HFF-Myc (cell line): ENCODE results near the gene TTYH1.
A peak's percentile ranks its signal among the peaks of the same experiment; 100 is the strongest.

Source experiments
- DNase-seq: peaks from one replicate; pipeline ENCODE4 v3.0.0-alpha.2; 2011; ENCODE audit warnings: low read depth; ENCODE audit errors: extremely low read depth
- H3K4me3 ChIP-seq: replicated peaks from 2 replicates; pipeline ENCODE4 v1.5.1; 2011; ENCODE audit warnings: low read depth, mild to moderate bottlenecking, control low read depth, low read length
- CTCF ChIP-seq: IDR thresholded peaks from 2 replicates; pipeline ENCODE4 v1.5.1; 2012; ENCODE audit warnings: mild to moderate bottlenecking, low read depth, low read length, control low read depth; ENCODE audit errors: missing control alignments

The TTYH1 gene

DNA sequence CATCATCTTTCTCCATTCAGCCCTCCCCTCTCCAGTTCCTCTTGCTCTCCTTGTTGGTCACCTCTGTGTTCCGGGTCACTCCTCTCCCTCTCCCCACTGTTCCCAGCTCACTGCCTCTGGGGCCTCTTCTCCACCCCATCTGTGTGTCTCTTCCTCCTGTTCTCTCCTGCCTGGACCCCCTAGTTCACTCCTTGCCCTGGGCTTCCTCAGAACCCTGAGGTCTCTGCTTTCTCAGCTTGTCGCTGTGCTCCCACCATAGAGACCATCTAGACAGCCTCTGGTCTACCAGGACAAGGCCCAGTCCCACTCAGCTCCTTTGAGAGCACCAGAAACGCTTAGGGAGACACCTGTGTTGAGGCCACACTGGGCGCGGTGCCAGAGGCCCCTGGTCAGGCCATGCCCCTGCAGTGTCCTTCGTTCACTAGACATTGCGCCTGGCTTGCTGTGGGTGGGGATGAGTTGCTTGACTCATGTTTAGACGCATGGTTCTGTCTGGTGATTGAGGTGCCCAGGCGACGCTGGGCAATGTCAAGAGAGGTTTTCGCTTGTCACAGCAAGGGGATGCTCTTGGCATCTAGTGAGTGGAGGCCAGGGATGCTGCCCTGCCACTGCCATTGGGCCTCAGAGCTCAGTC is 43.5 kb downstream of the TTYH1 start:
- no peak overlapping the region for H3K4me3 ChIP-seq
- no peak for DNase-seq
- TF ChIP-seq CTCF = no peak

GRCh38 chr19:54459282-54460229 is 44.3 kb downstream of the TTYH1 start:
- no peak for DNase-seq
- no peak overlapping the region for H3K4me3 ChIP-seq
- TF ChIP-seq CTCF = no peak

DNA sequence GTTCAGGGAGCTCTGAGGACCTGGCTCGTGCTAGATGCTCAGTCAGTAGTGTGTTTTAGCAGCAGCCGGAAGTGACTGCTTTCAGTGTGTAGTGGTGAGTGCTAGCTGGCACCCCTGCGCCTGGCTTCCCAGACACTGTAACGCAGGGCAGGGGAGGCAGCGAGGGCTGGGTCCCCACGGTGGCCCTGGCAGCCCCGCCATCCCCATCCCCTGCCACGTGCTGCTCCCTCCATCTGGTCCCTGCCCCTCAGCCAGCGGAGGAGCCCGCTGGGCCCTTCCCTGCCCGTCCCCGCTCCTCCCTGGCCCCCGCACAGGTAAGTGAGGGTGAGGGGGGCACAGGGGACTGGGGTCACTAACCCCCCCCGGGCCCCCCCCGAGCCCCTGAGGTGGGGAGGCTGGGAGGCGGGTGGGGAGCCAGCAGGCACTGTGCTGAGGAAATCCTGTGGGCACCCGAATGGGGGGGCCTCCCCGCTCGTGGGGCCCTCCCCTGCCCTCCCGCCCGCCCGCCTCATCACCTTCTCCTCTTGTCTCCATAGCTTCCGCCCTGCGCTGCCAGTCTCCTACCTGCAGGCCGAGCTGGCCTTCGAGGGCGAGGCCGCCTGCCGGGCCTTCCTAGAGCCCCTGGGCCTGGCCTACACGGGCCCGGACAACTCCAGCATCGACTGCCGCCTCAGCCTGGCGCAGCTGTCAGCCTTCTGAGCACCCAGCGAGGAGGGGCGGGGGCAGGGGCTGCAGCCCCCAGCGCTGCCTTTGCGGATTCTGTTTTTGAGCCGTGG is 45.2 kb downstream of the TTYH1 start:
- DNase-seq = no peak
- TF ChIP-seq CTCF = no peak
- H3K4me3 ChIP-seq = no peak overlapping the region

DNA sequence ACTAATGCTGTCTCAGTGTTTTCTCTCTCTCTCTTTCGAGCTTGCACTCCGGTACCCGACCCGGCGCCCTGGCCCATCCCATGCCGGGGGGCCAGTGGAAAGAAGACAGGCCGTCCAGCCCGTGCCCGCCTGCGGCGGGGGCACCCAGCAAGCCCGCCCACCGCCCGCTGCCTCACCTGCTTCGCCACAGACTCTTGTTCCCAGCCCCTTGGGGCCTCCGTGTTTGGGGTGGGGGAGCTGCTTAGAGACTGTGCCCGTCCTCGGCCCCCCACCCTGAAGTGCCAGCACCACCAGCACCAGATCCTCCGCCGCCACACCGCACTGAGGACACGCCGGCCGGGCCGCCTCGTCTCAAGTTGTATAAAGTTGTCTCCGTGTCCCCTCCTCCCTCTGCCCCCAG is 45.9 kb downstream of the TTYH1 start:
- TF ChIP-seq CTCF = no peak
- H3K4me3 ChIP-seq = no peak overlapping the region
- no peak for DNase-seq

DNA sequence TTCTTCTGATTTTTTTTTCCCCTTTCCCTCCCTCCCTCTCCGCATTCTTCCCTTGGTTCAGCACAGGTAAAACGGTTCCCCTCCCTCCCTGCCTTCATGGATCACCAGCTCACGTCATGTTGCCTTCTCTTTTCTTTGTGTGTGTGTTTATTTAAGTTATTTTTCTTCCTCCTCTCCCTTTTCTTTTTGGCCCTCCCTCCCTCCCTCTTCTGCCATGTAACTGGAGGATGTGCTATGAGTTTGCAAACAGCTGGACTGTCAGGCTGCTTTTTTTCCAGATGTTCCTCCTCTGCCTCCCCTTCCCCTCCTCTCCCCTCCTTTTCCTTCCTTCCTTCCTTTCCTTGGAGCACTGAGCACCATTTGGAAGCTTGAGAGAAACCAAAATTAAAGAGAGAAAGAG is 46.3 kb downstream of the TTYH1 start:
- TF ChIP-seq CTCF = no peak
- peak overlapping the region; percentile 52 for H3K4me3 ChIP-seq
- DNase-seq = no peak

DNA sequence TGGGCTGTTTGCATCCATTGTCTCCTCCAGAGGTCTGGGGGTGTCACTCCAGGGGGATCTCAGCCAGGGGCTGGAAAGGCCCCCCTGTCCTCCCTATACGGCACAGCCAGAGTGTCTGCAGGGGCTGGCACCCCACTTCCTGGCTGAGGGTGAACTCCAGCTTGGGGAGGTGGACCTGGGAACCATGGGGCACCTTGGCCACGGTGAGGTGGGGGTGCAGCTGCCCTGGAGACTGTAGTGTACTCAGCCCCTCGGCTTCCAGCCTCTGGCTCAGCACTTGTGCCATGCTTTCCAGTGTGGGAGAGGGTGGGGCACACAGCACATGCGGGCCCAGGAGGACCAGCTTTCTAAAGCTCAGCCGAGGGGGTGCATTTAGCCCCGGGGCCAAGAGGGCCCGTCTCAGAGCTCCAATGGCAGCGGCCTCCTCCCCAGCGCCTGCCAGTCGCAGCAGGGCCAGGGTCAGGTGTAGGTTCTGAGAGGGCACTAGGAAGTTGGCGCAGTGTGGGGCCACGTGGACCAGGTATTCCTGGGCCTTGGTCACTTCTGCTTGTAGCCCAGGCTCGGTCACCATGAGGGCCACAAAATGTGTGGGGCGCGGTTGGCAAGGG is 46.9 kb downstream of the TTYH1 start:
- TF ChIP-seq CTCF = no peak
- peak overlapping the region; percentile 52 for H3K4me3 ChIP-seq
- no peak for DNase-seq
